GM12892 (cell line): ENCODE measurements around the gene PCGF3.
"Not testable (repeated sequence)": the region's sequence is repeated elsewhere in the genome, so short reads cannot be mapped to it uniquely, and the experiment has no call there.

Experiments used
- POLR2A ChIP-seq: IDR thresholded peaks from 2 replicates; pipeline ENCODE4 v1.6.1; 2011; ENCODE audit warnings: low read depth, low read length, control low read depth
- POLR2AphosphoS5 ChIP-seq: IDR thresholded peaks from 2 replicates; pipeline ENCODE4 v1.6.1; 2011; ENCODE audit warnings: low read depth, low read length, control low read depth

GRCh38 chr4:669806-670559 is 35.6 kb upstream of the PCGF3 start:
- not testable (repeated sequence) for TF ChIP-seq POLR2A
- TF ChIP-seq POLR2AphosphoS5 = 0 out of 2 replicates have a peak, but pooled peaks have one; percentile 37
